ENCODE data around the gene PSMA8. TPM values are rescaled to one million over a fixed set of nuclear protein-coding genes. Genes with fewer than 3 reads are reported as not detected.

PSMA8 gene
- total RNA-seq (2022; extraction: Qiagen RNA extraction), result not detected in 5 replicates

GRCh38 chr18:26133652-26134051 is at the start of gene PSMA8:
PSMA8 (plus strand) TSS chr18:26133869; CDS start chr18:26133966, 97 bp downstream.

GRCh38 chr18:26090130-26091046 is 43.3 kb upstream of the PSMA8 start, which contains the start of gene SS18:
SS18 (minus strand) TSS chr18:26090613; CDS start chr18:26090569, 44 bp downstream.

GRCh38 chr18:26226229-26227050 is 92.8 kb downstream of the PSMA8 start, which contains the start of gene TAF4B:
TAF4B (plus strand) TSS chr18:26226445; CDS start chr18:26226934, 489 bp downstream.

Other genes starting within 250 kb of the PSMA8 start
- 44.5 to 54.0 TPM (median 51.4 TPM) in 5 replicates for gene SS18, start 43.3 kb upstream of the PSMA8 start, total RNA-seq (2022; extraction: Qiagen RNA extraction)
- gene TAF4B, start 92.6 kb downstream of the PSMA8 start, total RNA-seq (2022; extraction: Qiagen RNA extraction), result 3.7 to 5.1 TPM (median 3.9 TPM) in 5 replicates